ENCODE results near the gene KCNJ11. TPM values are rescaled to one million over a fixed set of nuclear protein-coding genes. Genes with fewer than 3 reads are reported as not detected.

Gene KCNJ11
- total and polyA plus RNA-seq, 2 of the 13 experiments (the other 11 are each of a cell fraction or from before 2014, with no cell fraction given) = 0.38 to 1.6 TPM

GRCh38 chr11:17423533-17424310, 35.3 kb upstream of the KCNJ11 start (continued):
- TF ChIP-seq ZNF513 (CRISPR knock-in tag; conservative IDR thresholded peaks at IDR 0.05) (no peak), MAFK (conservative IDR thresholded peaks at IDR 0.05 in 1 of 2, IDR thresholded peaks at IDR 0.05 in 1 of 2; ENCODE audit: low read length in 2 of 2) (no peak), ZNF17 (CRISPR knock-in tag; IDR thresholded peaks at IDR 0.05) (no peak), NFYB (CRISPR knock-in tag; IDR thresholded peaks at IDR 0.05) (no peak), TFE3 (CRISPR knock-in tag; IDR thresholded peaks at IDR 0.05) (peak; percentile 64; the same call in 1 of the 2 replicates), SAP130 (CRISPR knock-in tag; IDR thresholded peaks at IDR 0.05; ENCODE audit: low read depth) (peak; percentile 71), GABPA (IDR thresholded peaks at IDR 0.05; ENCODE audit: low read depth, low read length) (no peak), GABPA (CRISPR knock-in tag; IDR thresholded peaks at IDR 0.05; ENCODE audit: low read depth) (no peak), KLF6 (CRISPR knock-in tag; IDR thresholded peaks at IDR 0.05) (no peak), TEAD2 (CRISPR knock-in tag; IDR thresholded peaks at IDR 0.05) (no peak), HOXA3 (CRISPR knock-in tag; IDR thresholded peaks at IDR 0.05) (0 out of 2 replicates have a peak, but pooled peaks have one; percentile 19), SALL1 (CRISPR knock-in tag; IDR thresholded peaks at IDR 0.05) (peak; percentile 48; the same call in 1 of the 2 replicates), ZNF878 (CRISPR knock-in tag; IDR thresholded peaks at IDR 0.05) (no peak)
- TF ChIP-seq, protein P1, sequence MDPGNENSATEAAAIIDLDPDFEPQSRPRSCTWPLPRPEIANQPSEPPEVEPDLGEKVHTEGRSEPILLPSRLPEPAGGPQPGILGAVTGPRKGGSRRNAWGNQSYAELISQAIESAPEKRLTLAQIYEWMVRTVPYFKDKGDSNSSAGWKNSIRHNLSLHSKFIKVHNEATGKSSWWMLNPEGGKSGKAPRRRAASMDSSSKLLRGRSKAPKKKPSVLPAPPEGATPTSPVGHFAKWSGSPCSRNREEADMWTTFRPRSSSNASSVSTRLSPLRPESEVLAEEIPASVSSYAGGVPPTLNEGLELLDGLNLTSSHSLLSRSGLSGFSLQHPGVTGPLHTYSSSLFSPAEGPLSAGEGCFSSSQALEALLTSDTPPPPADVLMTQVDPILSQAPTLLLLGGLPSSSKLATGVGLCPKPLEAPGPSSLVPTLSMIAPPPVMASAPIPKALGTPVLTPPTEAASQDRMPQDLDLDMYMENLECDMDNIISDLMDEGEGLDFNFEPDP (CRISPR knock-in tag; conservative IDR thresholded peaks at IDR 0.05) = no peak
- TF ChIP-seq, protein P2, sequence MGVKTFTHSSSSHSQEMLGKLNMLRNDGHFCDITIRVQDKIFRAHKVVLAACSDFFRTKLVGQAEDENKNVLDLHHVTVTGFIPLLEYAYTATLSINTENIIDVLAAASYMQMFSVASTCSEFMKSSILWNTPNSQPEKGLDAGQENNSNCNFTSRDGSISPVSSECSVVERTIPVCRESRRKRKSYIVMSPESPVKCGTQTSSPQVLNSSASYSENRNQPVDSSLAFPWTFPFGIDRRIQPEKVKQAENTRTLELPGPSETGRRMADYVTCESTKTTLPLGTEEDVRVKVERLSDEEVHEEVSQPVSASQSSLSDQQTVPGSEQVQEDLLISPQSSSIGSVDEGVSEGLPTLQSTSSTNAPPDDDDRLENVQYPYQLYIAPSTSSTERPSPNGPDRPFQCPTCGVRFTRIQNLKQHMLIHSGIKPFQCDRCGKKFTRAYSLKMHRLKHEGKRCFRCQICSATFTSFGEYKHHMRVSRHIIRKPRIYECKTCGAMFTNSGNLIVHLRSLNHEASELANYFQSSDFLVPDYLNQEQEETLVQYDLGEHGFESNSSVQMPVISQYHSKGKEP (CRISPR knock-in tag; IDR thresholded peaks at IDR 0.05) = no peak
- TF ChIP-seq, protein P3, sequence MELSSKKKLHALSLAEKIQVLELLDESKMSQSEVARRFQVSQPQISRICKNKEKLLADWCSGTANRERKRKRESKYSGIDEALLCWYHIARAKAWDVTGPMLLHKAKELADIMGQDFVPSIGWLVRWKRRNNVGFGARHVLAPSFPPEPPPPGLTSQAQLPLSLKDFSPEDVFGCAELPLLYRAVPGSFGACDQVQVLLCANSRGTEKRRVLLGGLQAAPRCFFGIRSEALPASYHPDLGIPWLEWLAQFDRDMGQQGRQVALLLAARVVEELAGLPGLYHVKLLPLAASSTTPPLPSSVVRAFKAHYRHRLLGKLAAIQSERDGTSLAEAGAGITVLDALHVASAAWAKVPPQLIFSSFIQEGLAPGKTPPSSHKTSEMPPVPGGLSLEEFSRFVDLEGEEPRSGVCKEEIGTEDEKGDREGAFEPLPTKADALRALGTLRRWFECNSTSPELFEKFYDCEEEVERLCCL (CRISPR knock-in tag; IDR thresholded peaks at IDR 0.05; ENCODE audit: borderline replicate concordance) = no peak
